IPS-18a (cell line): ENCODE measurements around the gene CACNA1A.

Experiments used
- H3K27ac ChIP-seq: one replicate; pipeline ENCODE4 v1.5.1; 2013; ENCODE audit warnings: low read length
- H3K27me3 ChIP-seq: one replicate; pipeline ENCODE4 v1.6.1; 2013; ENCODE audit warnings: mild to moderate bottlenecking, low read length; ENCODE audit not compliant: control insufficient read depth, insufficient read depth
- H3K36me3 ChIP-seq: one replicate; pipeline ENCODE4 v1.6.1; 2013; ENCODE audit warnings: low read depth, low read length; ENCODE audit not compliant: control insufficient read depth
- H3K4me1 ChIP-seq: one replicate; pipeline ENCODE4 v1.6.1; 2013; ENCODE audit warnings: low read depth, low read length; ENCODE audit not compliant: control insufficient read depth
- H3K4me3 ChIP-seq: one replicate; pipeline ENCODE4 v1.5.1; 2013; ENCODE audit warnings: low read length
- H3K9ac ChIP-seq: one replicate; pipeline ENCODE4 v1.6.1; 2013; ENCODE audit warnings: mild to moderate bottlenecking, low read length, moderate library complexity
- H3K9me3 ChIP-seq: one replicate; pipeline ENCODE4 v1.6.1; 2013; ENCODE audit warnings: low read depth, low read length; ENCODE audit not compliant: control insufficient read depth

The CACNA1A gene

GRCh38 chr19:13526552-13526951, 20.3 kb upstream of the CACNA1A start:
- H3K4me3 ChIP-seq, result no peak overlapping the region
- no peaks in the 10 kb centered on the region for H3K9me3 ChIP-seq
- H3K27ac ChIP-seq, result no peak overlapping the region
- H3K27me3 ChIP-seq, result no peaks in the 10 kb centered on the region
- H3K9ac ChIP-seq, result no peak overlapping the region
- H3K36me3 ChIP-seq, result no peaks in the 10 kb centered on the region
- H3K4me1 ChIP-seq, result no peaks in the 10 kb centered on the region

GRCh38 chr19:13521066-13521465, 14.8 kb upstream of the CACNA1A start:
- Histone ChIP-seq H3K9me3 (no peaks in the 10 kb centered on the region), H3K9ac (no peak overlapping the region), H3K36me3 (no peaks in the 10 kb centered on the region), H3K27me3 (no peaks in the 10 kb centered on the region), H3K4me1 (peaks cover 8% of the 10 kb centered on the region), H3K27ac (no peak overlapping the region), H3K4me3 (no peak overlapping the region)

GRCh38 chr19:13511947-13512346, 5.7 kb upstream of the CACNA1A start:
- Histone ChIP-seq H3K4me3 (no peak overlapping the region), H3K9ac (no peak overlapping the region), H3K27ac (no peak overlapping the region), H3K27me3 (peaks cover 27% of the 10 kb centered on the region), H3K4me1 (peaks cover 15% of the 10 kb centered on the region), H3K9me3 (no peaks in the 10 kb centered on the region), H3K36me3 (no peaks in the 10 kb centered on the region)

DNA sequence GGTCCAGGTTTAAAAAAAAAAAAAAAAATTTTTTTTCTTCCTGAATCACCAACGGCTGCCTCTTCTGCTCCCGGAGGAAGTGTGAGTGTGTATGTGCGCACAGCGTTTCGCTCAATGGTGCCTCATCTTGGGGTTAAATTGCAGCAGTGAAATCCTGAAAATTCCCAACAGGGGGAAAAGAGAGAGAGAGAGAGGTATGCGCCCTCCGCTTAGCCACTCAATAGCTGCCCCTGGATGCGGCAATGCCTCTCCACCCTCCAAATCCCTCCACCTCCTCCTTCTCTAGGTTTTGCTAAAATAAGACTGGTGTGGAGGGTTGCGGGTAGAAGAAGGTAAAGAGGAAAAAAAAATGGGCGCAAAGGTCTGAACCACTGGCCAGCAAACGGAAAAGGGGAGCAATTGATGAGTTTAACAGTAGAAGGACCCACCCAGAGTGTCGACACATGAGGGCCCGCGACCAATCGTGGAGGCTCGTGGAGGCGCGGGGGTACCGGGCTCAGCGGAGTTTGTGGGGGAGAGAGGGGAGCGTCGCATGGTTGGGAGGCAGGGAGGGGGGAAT, 853 bp upstream of the CACNA1A start:
- Histone ChIP-seq H3K4me3 (peak overlapping the region; percentile 82), H3K27ac (no peak overlapping the region), H3K36me3 (no peaks in the 10 kb centered on the region), H3K9ac (peak overlapping the region; percentile 59), H3K27me3 (peaks cover 28% of the 10 kb centered on the region), H3K9me3 (no peaks in the 10 kb centered on the region), H3K4me1 (peaks cover 9% of the 10 kb centered on the region)

DNA sequence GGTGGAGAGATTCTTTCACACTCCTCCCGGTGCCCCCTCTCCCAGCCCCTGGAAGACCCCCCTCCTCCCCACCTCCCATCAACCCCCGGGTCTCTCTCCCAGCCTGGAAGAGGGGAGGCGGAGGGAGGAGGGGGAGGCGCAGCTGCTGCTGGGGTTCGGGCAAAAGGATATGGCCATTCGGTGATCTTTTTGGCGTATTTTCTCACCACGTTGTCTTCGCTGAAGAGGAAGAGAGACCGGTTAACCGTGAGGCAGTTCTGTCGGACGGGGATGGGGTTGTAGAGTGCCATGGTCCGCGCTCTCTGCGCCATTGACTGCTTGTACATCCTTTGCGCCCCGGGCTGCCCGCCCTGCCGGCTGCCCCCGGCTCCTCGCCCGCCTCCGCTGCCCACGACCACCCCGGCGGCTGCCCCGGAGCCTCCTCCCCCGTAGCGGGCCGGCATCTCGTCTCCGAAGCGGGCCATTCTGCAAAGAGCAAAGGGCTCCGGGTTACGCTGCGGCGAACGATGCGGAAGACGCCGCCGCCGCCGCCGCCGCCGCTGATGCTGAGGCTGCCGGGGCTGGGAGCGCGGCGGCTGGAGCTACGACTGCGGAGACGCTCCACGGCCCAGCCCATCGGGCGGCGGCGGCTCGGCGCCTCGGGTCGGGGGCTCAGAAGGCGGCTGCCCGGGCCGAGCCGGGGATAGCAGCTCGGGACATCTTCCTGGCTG, 363 bp downstream of the CACNA1A start:
- Histone ChIP-seq H3K9me3 (no peaks in the 10 kb centered on the region), H3K4me3 (peak overlapping the region; percentile 82), H3K36me3 (peaks cover 4% of the 10 kb centered on the region), H3K4me1 (peaks cover 9% of the 10 kb centered on the region), H3K27me3 (peaks cover 28% of the 10 kb centered on the region), H3K27ac (no peak overlapping the region), H3K9ac (peak overlapping the region; percentile 58)

DNA sequence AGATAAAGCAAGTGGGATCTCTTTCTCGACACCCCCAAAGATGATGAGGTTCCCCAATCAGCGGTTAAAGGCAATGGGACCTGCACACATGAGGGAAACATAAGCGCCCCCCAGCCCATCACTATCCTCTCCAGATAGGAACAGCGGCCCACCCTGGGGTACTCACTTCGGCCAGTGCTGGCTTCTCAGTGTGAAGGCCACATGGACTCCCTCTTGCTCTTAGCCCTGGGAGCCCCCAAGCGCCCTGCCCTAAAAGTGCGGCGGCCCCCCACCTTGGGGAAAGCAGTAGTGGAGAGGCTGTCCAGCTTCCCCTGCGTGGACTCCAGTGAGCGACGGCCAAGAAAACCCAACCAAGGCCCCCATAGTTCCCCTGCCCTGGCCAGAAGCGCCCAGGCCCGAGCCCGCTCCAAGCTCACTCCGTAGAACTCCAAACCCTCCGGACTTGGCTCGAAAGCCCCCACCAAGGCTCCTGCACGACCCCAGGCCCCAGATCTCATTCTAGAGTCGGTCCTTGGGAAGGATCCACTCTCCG, 1.0 kb downstream of the CACNA1A start:
- no peaks in the 10 kb centered on the region for H3K9me3 ChIP-seq
- peaks cover 4% of the 10 kb centered on the region for H3K36me3 ChIP-seq
- H3K4me1 ChIP-seq, result peaks cover 9% of the 10 kb centered on the region
- H3K4me3 ChIP-seq, result peak overlapping the region; percentile 82
- peaks cover 28% of the 10 kb centered on the region for H3K27me3 ChIP-seq
- H3K9ac ChIP-seq, result peak overlapping the region; percentile 58
- no peak overlapping the region for H3K27ac ChIP-seq

DNA sequence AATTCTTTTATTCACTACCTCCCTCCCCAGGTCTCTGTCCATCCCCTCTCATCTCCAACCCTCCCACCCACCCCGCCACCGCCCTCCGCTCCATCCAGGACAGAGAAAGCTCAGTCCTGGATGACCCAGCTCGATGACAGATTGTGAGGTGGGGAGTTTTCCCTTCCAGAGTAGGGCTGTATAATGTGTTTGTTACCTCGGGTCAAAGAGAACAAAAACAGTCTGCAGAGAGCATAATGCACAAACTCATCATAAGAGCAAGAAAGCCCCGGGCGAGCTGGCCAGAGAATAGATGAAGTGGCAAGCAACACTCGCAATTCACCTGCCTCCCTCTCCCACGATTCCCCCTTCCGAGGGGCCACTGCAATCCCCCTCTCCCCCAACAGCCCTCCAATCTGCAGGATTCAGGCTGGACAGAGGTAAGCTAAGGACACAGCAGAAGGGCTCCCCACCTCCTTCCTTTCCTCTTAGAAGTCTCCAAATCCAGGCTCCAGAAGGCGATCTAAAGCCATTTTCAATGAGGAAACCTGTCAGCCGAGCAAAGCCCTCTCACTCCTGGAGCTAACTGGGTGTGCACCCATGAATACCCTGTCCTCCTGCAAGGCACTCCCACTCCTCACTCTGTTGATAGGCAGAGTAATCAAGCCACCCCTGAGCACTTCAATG, 2.6 kb downstream of the CACNA1A start:
- H3K36me3 ChIP-seq, result peaks cover 4% of the 10 kb centered on the region
- peaks cover 18% of the 10 kb centered on the region for H3K27me3 ChIP-seq
- no peaks in the 10 kb centered on the region for H3K9me3 ChIP-seq
- H3K27ac ChIP-seq, result no peak overlapping the region
- no peak overlapping the region for H3K9ac ChIP-seq
- no peak overlapping the region for H3K4me3 ChIP-seq
- H3K4me1 ChIP-seq, result peaks cover 9% of the 10 kb centered on the region

- Histone ChIP-seq H3K9ac (no peak overlapping the region), H3K27ac (no peak overlapping the region), H3K27me3 (peaks cover 4% of the 10 kb centered on the region), H3K36me3 (peaks cover 4% of the 10 kb centered on the region), H3K9me3 (no peaks in the 10 kb centered on the region), H3K4me3 (no peak overlapping the region), H3K4me1 (peaks cover 4% of the 10 kb centered on the region)
Observed at GRCh38 chr19:13502231-13502630, 4.0 kb downstream of the CACNA1A start.

DNA sequence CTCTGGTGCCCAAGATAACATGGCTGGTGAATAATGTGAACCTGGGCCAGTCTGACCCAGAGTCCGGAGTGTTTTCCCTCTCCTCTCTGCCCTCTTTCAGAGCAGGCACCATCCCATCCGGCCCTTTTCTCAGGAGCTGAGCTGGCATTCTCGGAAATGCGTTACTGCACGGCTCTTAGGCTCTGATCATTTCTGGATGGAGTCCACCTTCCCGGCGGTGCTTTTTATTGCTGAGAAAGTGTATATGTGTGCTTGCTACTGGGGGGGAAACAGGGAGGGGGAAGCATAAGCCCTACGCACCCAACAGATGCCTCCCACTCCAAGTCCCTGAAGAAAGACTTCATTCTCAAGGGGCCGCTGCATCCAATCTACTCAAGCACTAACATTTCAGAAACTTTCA, 6.6 kb downstream of the CACNA1A start:
- Histone ChIP-seq H3K36me3 (peaks cover 4% of the 10 kb centered on the region), H3K4me3 (no peak overlapping the region), H3K9ac (no peak overlapping the region), H3K4me1 (no peaks in the 10 kb centered on the region), H3K27me3 (no peaks in the 10 kb centered on the region), H3K9me3 (no peaks in the 10 kb centered on the region), H3K27ac (no peak overlapping the region)

DNA sequence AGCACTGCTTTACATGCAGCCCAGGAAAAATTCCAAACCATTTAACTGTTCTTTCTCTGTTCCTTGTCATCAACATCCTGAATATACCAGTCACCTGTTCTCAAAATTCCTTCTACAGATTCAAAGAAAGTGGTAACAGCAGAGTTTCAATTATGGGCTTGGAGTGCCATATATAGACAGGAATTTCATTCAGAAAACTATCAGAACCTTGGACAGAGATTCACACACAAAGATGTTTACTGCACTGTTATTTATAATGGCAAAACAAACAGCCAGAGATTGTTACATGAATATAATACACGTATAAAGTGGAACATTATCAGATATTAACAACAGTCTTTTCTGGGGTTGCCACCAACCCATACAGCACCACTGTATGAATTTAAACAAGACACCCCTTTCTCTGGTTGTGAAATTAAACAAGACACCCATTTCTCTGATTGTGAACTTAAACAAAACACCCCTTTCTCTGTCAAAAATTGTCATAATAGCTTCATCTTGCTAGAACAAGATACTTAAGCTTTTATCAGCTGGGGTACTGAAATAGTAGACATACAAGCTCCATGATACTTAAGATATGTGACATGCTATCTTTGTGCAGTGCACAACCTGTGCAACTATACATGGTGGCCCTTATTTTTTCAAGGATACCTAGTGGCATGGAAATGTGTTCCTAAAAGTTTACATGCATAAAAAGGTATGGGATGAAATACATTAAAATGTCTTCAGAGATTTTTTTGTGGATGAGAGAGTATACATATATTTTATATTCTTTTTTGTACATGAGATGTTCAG, 12.6 kb downstream of the CACNA1A start:
- no peak overlapping the region for H3K4me3 ChIP-seq
- H3K4me1 ChIP-seq, result no peaks in the 10 kb centered on the region
- no peak overlapping the region for H3K27ac ChIP-seq
- H3K27me3 ChIP-seq, result no peaks in the 10 kb centered on the region
- no peak overlapping the region for H3K9ac ChIP-seq
- peaks cover 3% of the 10 kb centered on the region for H3K36me3 ChIP-seq
- no peaks in the 10 kb centered on the region for H3K9me3 ChIP-seq

- Histone ChIP-seq H3K27me3 (no peaks in the 10 kb centered on the region), H3K9ac (no peak overlapping the region), H3K9me3 (no peaks in the 10 kb centered on the region), H3K4me1 (no peaks in the 10 kb centered on the region), H3K27ac (no peak overlapping the region), H3K4me3 (no peak overlapping the region), H3K36me3 (peaks cover 3% of the 10 kb centered on the region)
Observed at GRCh38 chr19:13492128-13492527, 14.2 kb downstream of the CACNA1A start.
